Peyer's patch (tissue), 4 donors: ENCODE results near the gene OR4K5. TPM values are rescaled to one million over a fixed set of nuclear protein-coding genes. Genes with fewer than 3 reads are reported as not detected.

ENCODE experiments used
- DNase-seq, 3 donors: peaks; one replicate each; pipeline ENCODE4 v3.0.0-alpha.2; 2017 to 2019
- H3K27ac ChIP-seq, 4 donors: fragments of 200-600 bp; sonication (generic); one replicate each; pipeline ENCODE4 v1.5.1; 2016 to 2019
- H3K27me3 ChIP-seq, 2 donors: fragments of 200-600 bp; sonication (generic); one replicate each; pipeline ENCODE4 v1.5.1; 2019
- H3K36me3 ChIP-seq, 3 donors: fragments of 200-600 bp; sonication (generic); one replicate each; pipeline ENCODE4 v1.5.1; 2016 to 2019
- H3K4me1 ChIP-seq, 4 donors: fragments of 200-600 bp; sonication (generic); one replicate each; pipeline ENCODE4 v1.5.1; 2016 to 2019
- H3K4me3 ChIP-seq, 4 donors: fragments of 200-600 bp; sonication (generic); 1 replicate in 3 of 4; 2 replicates in 1 of 4; pipeline ENCODE4 v1.5.1; 2016 to 2019; ENCODE audit warnings: mild to moderate bottlenecking in 1 of 4
- H3K9me3 ChIP-seq, 4 donors: fragments of 200-600 bp; sonication (generic); one replicate each; pipeline ENCODE4 v1.5.1; 2016 to 2019; ENCODE audit warnings: mild to moderate bottlenecking in 1 of 4
- CTCF ChIP-seq, 6 experiments: fragments of 450-650 bp in 4 of 6; fragments of 200-600 bp in 2 of 6; sonication (generic) in 1 of 6; IDR thresholded peaks; one replicate each; pipeline ENCODE4 v1.5.1; 2017 to 2019; ENCODE audit warnings: antibody characterized with exemption in 6 of 6, mild to moderate bottlenecking in 3 of 6, moderate library complexity in 1 of 6
- POLR2A ChIP-seq, 2 donors: fragments of 450-650 bp; IDR thresholded peaks; one replicate each; pipeline ENCODE4 v1.5.1; 2017; ENCODE audit warnings: antibody characterized with exemption in 2 of 2, mild to moderate bottlenecking in 2 of 2, moderate library complexity in 2 of 2
- total RNA-seq, 4 donors: library from RNA; depleted of rRNA; stranded (reverse); fragments of >200 nt; gene quantifications; one replicate each; pipeline ENCODE4 v1.1.0, GENCODE V29; 2016

OR4K5 gene
- total RNA-seq, 4 donors from 2014 or later: not detected

- no peak overlapping the region for H3K27ac ChIP-seq
- no peaks in the 10 kb centered on the region for H3K27me3 ChIP-seq
- H3K4me1 ChIP-seq: no peaks in the 10 kb centered on the region
- peaks cover 0 to 4% (median 0%) of the 10 kb centered on the region in 4 donors for H3K9me3 ChIP-seq
- no peaks in the 10 kb centered on the region for H3K36me3 ChIP-seq
- H3K4me3 ChIP-seq: no peak overlapping the region
- no peak for DNase-seq
- TF ChIP-seq CTCF (IDR thresholded peaks at IDR 0.05) (no peak), POLR2A (IDR thresholded peaks at IDR 0.05) (no peak)
These were observed 18.0 kb upstream of the OR4K5 start for GRCh38 chr14:19902409-19902808.

GRCh38 chr14:19906665-19907064, 13.7 kb upstream of the OR4K5 start:
- TF ChIP-seq POLR2A (IDR thresholded peaks at IDR 0.05) (no peak), CTCF (IDR thresholded peaks at IDR 0.05) (no peak)

GRCh38 chr14:19911114-19911513, 9.3 kb upstream of the OR4K5 start:
- H3K36me3 ChIP-seq: no peaks in the 10 kb centered on the region
- no peak overlapping the region for H3K4me3 ChIP-seq
- no peak for DNase-seq
- H3K9me3 ChIP-seq: peaks cover 0 to 3% (median 0%) of the 10 kb centered on the region in 4 donors
- H3K4me1 ChIP-seq: no peaks in the 10 kb centered on the region
- H3K27me3 ChIP-seq: no peaks in the 10 kb centered on the region
- TF ChIP-seq POLR2A (IDR thresholded peaks at IDR 0.05) (no peak), CTCF (IDR thresholded peaks at IDR 0.05) (no peak)
- no peak overlapping the region for H3K27ac ChIP-seq

More at GRCh38 chr14:19906665-19907064, 13.7 kb upstream of the OR4K5 start:
- Histone ChIP-seq H3K9me3 (no peaks in the 10 kb centered on the region), H3K36me3 (no peaks in the 10 kb centered on the region), H3K27me3 (no peaks in the 10 kb centered on the region), H3K27ac (no peak overlapping the region), H3K4me3 (no peak overlapping the region), H3K4me1 (no peaks in the 10 kb centered on the region)
- no peak for DNase-seq

GRCh38 chr14:19917243-19917642, 3.2 kb upstream of the OR4K5 start:
- no peak overlapping the region for H3K27ac ChIP-seq
- peaks cover 0 to 3% (median 0%) of the 10 kb centered on the region in 4 donors for H3K9me3 ChIP-seq
- H3K4me1 ChIP-seq: no peaks in the 10 kb centered on the region
- no peak overlapping the region for H3K4me3 ChIP-seq
- no peak for TF ChIP-seq CTCF (IDR thresholded peaks at IDR 0.05)
- TF ChIP-seq POLR2A (IDR thresholded peaks at IDR 0.05): no peak
- H3K27me3 ChIP-seq: no peaks in the 10 kb centered on the region
- DNase-seq: no peak
- no peaks in the 10 kb centered on the region for H3K36me3 ChIP-seq

GRCh38 chr14:19917955-19918518, 2.4 kb upstream of the OR4K5 start:
- TF ChIP-seq POLR2A (IDR thresholded peaks at IDR 0.05): no peak
- TF ChIP-seq CTCF (IDR thresholded peaks at IDR 0.05): no peak
- H3K27ac ChIP-seq: no peak overlapping the region
- H3K4me1 ChIP-seq: no peaks in the 10 kb centered on the region
- peaks cover 0 to 3% (median 0%) of the 10 kb centered on the region in 4 donors for H3K9me3 ChIP-seq
- H3K4me3 ChIP-seq: no peak overlapping the region
- H3K36me3 ChIP-seq: no peaks in the 10 kb centered on the region
- DNase-seq: no peak
- H3K27me3 ChIP-seq: no peaks in the 10 kb centered on the region
